Activated CD4-positive, alpha-beta T cell treated with anti-CD3 and anti-CD28 coated beads for 4 hours (primary cell): ENCODE data around the gene IQCH.

Experiments
- DNase-seq, 2 donors: peaks; one replicate each; pipeline ENCODE4 v3.0.0-alpha.2; 2020

The IQCH gene

DNA sequence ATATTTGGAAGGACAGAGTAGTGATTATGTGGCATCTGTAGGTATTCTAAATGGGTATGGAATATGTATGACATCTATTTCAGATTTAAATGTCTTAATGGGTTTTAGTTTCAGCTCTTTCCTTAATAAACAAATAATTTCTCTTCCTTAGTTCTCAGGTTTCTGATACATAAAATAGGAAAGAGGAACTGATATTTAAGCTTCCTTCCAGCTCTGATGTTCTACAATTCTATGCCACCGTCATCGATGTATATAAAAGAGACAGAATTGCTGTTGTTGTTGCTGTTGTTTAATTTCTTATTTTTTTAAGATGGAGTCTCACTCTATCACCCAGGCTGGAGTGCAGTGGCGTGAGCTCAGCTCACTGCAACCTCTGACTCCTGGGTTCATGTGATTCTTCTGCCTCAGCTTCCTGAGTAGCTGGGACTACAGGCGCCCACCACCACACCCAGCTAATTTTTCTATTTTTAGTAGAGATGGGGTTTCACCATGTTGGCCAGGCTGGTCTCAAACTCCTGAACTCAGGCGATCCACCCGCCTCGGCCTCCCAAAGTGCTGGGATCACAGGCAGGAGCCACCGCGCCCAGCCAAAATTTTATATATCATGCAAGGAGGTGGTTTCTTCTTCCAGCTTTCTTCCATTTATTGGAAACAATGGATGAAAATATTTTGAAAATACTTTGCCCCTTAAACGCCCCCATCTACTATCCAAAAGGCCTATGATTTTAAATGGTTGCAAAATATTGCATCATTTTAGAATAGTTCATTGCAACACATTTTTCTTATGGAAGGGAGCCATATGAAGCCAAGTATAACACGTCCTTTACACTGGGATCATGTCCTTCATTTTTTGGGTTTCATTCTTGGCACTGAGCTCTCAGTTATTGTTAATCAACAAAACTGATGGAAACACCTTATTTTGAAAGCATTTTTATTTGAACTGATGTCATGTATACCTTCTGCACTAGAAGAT, 252.5 kb downstream of the IQCH start:
- no peak for DNase-seq

- DNase-seq: no peak
Observed at GRCh38 chr15:67508407-67508806, 253.8 kb downstream of the IQCH start.

DNA sequence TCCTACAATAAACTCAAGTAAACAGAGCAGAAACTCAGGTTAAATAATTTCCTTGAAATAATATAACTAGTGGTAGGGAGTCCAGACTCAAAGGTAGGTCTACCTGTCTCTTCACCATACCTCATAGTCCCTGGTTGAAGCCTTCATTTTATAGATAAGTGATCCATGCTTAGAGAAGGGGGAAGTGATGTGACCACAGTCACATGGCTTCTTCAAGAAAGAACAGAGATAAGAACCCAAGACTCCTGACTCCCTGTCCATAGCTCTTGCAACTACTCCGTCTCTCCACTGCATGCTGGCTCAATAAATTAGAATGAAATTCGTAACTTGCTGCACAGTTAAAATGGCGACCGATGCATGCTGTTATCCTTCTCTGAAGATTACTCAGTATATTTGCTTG, 255.3 kb downstream of the IQCH start:
- no peak for DNase-seq

DNA sequence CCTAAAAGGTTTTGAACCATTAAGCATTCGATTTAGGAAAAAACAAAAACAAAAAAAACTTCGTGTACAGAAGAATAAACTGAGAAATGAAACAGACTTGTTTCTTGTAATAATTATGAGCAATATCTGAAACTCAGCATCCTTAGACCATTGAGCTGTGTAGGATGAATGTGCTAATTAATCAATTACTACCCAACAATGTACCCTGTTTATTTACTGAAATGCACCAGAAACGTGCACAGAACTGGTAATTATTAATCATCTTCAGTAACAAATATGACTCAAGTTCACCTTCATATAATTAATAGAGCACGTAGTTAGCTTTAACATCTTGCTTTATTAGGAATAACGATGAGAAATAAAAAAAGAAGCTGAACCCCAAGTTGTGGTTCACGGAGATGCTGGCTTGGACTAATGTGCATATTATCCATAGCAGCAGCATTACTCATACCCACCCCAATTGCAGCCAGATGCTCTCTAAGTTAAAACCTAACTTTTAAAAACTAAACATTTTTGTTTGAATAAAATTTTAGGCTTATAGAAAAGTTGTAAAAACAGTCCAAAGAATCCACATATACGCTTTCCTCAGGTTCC, 256.1 kb downstream of the IQCH start:
- no peak for DNase-seq

DNA sequence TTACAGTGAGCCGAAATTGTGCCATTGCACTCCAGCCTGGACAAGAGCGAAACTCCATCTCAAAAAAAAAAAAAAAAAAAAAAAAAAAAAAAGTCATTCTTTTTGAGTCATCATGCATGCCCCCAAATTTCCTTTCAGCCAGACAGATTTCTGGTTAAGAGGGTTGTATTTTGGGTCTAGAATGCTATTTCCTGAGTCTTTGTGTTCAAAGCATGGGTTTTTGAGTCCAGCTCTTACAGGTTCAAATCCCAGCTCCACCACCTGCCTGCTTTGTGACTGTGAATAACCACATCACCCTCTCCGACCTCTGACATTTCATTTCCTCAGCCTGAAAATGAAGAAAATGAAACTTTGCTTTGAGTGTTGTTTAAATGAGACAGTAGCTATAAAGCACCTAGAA, 257.0 kb downstream of the IQCH start:
- no peak for DNase-seq

DNA sequence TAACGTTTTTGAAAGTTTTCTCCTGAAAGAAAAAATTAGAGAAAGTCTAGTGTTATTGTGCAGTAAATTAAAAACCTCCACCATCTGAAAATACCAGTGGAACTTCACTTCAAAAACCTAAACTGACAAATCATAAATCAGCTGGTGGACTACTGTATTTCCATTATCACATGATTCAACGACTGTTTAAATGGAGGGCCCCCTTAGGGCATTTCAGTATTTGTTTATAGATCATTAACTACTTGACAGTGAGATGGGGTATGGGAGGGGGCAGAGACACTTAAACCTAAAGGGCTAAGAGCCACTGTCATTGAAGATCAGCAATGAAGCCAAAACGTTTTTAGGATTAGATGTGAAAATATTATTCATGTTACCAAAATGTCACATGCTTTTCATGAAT, 257.6 kb downstream of the IQCH start:
- no peak for DNase-seq

DNA sequence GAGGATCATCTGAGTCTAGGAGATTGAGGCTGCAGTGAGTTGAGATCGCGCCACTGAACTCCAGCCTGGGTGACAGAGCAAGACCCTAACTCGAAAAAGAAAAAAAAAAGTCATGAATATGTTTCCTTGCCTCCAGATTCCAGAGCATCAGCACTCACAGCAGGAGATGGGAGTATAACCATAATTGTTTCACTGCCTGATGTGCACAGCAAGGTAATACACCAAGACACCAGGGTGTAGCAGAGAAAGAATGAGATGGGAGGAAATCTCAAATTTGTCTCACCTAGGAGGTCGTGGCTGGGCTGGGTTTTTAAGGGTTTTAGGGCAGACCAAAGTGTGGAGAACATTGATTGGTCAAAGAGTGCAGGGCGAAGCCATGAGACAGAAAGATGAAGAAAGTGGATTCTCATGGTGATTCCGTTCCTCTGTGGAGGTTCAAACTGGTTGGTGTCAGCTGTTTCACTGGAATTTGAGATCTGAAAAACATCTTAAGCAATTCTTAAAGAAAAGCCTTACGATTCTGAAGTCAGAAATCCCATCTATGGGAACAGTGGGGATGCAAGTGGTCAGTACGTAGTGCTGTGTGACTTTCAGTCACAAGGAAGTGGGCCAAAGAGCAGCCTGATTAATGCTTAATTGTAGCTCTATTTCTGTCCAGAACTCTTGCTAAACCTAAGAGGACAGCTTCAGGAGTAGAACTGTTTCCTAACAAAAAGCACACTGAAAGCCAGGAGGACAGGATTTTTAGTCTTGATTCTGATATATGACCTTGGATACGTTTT, 258.5 kb downstream of the IQCH start:
- no peak for DNase-seq

DNA sequence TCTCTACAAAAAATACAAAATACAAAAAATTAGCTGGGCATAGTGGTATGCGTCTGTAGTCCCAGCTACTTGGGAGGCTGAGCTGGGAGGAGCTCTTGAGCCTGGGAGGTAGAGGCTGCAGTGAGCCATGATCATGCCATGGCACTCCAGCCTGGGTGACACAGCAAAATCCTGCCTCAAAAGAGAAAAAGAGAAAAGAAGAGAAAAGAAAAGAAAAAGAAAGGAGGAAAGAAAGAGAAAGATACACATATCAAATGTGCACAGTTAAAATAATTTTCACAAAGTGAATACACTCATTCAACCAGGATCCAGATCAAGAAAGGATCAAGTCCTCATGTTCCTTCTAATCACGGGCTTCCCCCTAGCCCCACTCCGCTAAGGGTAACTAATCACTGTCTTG, 260.5 kb downstream of the IQCH start:
- DNase-seq: no peak

DNA sequence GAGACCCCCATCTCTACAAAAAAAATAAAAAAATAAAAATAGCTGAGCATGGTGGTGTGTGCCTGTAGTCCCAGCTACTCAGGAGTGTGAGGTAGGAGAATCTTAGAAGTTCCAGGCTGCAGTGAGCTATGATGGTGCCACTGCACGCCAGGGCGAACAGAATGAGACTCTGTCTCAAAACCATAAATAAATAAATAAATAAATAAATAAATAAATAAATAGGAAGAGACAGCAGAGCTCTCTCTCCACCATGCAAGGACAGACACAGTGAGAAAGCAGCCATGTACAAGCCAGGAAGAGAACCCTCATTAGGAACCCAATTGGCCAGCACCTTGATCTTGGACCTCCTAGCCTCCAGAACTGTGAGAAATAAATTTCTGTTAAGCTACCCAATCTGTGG, 261.0 kb downstream of the IQCH start:
- DNase-seq: no peak

GRCh38 chr15:67520321-67521028, 265.9 kb downstream of the IQCH start:
- no peak for DNase-seq

DNA sequence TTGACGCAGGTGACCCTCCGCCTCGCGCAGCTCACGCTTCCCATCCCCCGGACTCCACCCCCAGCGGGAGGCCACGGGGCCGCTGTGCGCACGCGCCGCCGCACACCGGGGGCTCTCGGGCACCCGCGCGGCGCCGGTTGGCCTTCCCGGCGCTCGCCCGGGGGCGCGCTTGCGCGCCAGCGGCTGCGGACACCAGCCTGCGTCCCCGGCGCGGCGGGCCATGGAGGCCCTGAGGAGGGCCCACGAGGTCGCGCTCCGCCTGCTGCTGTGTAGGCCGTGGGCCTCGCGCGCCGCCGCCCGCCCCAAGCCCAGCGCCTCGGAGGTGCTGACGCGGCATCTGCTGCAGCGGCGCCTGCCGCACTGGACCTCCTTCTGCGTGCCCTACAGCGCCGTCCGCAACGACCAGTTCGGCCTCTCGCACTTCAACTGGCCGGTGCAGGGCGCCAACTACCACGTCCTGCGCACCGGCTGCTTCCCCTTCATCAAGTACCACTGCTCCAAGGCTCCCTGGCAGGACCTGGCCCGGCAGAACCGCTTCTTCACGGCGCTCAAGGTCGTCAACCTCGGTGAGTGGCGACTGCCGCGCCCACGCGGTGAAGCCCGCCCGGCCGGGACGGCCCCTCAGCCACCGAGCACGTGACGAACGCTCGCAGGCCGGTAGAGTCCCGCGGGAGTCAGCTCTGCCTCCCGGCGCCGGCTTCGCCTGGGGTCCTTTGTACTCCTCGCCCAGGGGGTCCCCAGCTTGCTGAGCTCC, 266.6 kb downstream of the IQCH start, which contains the start of gene C15orf61:
Gene C15orf61, plus strand, starts transcription at position 103 of the 754 bp plus-strand sequence. Its CDS starts 118 bp downstream, at position 221.
- DNase-seq: peak; percentile 80 to 82

DNA sequence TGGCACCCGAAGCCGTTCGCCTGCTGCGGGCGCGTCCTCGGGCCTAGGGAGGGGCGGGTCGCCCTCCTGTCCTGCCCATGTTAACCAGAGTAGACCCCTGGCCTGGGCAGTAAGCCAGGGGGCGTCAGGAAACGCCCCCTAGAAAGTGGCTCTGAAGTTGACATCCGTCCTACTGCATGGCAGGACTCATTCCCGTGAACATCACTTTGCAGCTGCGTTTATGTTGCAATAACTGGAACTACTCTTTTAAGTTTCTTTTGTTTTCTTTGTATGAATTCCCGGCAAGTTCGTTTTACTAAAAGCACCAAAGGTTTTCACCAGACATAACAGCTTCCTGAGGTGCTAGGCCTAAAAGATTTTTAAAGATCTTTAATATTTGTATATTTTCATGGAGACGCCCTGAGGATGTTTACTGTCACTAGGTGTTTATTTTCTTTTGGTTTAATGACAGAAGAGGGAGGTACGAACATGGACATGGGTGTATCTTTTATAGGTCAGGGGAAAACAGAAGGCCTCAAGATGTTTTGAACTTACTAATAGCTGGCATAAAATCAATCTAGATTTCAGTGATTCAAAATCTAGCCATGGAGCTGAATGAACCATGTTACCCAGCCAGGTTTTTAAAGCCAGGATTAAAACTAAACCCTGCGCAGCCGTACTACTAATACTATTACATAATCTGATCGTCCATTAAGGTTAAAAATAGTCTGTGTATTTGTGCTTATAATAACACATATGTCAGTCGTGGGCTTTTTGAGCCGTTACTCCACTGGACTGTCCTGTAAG, 267.4 kb downstream of the IQCH start:
- DNase-seq: no peak

DNA sequence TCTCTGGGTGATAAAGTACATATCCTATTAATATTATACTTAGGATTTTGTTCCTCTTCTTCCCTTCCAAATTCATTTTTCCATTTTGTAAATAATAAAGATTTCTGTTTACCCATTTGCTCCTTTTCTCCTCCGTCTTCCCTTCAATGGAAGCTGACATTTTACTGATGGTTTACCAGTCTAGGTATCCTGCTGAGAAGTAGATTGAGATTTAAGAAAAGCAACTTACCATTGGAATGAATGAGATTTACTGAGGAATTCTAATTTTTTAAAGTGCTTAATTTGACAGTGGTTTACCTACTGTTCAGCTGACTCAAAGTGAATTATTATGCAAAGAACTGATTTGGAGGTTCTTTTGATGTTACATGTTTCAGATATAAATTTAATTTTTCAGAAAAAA, 268.7 kb downstream of the IQCH start:
- DNase-seq: no peak

GRCh38 chr15:67524235-67524634, 269.6 kb downstream of the IQCH start:
- no peak for DNase-seq

- no peak for DNase-seq
Observed at GRCh38 chr15:67528513-67528912, 273.9 kb downstream of the IQCH start.

DNA sequence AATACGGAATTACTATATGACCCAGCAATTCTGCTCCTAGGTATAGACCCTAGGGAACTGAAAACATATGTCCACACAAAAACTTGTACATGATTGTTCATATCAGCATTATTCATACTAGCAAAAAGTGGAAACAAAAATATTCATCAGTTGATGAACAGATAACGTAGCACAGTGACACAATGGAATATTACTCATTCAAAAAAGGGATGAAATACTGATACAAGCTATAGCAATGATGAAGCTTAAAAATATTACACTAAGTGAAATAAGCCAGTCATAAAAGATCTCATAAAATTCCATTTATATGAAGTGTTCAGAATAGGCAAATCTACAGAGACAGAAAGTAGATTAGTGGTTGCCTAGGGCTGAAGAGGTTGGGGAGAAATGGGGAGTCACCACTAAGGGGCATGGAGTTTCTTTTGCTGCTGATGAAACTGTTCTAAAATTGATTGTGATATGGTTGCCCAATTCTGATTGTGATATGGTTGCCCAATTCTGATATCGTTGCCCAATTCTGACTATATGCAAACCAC, 276.9 kb downstream of the IQCH start:
- DNase-seq: no peak

DNA sequence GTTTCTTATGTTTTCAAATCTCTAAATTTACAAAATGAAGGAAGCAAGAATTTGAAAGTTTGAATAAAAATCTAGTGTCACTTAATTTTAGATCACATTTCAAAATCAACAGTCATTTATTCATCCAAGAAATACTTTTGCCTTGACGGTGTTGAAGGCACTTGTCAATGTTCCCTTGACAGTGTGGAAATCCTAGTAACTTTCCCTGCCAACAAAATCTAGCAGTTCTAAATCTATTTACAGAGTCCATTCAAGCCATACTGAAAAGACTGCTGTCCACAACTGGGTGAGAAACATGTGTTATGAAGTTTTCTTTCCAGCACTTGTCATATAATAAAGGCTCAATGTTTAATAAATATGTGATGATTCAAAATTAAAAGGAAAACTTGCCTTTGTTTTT, 279.3 kb downstream of the IQCH start:
- DNase-seq: no peak

DNA sequence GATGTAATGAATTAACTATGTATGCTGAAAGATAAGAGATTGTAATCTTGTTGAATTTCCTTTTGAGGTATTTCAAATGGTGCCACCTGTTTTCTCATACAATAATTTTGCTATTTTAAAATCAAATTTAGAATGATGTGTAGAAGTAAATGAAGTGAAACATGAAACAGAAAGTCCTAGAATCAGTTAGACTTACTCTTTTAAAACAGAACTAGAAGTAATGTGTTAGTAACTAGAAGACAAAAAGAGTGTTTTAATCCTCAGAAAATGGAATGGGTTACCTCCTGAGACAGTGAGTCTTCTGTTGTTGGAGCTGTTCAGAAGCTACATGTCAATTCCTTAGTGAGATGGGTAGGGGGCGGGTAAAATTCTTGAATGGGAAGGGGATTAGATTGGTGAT, 279.8 kb downstream of the IQCH start:
- no peak for DNase-seq

DNA sequence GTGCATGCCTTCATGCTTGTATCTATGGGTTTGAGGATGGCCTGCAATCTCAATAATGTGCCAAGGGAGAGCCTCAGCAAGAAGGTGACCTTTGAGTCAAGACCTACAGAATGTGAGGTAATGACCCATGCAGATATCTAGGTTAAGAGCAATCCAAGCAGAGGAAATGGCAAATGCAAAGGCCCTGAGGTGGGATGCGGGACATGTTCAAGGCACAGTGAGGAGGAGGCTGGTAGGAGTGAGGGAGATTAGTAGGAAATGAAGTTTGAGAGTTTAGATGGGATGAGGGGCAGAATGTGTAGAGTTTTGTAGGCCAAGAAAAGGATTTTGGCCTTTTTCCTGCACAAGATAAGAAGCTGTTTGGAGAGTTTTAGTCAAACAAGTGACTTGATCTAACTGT, 283.2 kb downstream of the IQCH start:
- DNase-seq: no peak

DNA sequence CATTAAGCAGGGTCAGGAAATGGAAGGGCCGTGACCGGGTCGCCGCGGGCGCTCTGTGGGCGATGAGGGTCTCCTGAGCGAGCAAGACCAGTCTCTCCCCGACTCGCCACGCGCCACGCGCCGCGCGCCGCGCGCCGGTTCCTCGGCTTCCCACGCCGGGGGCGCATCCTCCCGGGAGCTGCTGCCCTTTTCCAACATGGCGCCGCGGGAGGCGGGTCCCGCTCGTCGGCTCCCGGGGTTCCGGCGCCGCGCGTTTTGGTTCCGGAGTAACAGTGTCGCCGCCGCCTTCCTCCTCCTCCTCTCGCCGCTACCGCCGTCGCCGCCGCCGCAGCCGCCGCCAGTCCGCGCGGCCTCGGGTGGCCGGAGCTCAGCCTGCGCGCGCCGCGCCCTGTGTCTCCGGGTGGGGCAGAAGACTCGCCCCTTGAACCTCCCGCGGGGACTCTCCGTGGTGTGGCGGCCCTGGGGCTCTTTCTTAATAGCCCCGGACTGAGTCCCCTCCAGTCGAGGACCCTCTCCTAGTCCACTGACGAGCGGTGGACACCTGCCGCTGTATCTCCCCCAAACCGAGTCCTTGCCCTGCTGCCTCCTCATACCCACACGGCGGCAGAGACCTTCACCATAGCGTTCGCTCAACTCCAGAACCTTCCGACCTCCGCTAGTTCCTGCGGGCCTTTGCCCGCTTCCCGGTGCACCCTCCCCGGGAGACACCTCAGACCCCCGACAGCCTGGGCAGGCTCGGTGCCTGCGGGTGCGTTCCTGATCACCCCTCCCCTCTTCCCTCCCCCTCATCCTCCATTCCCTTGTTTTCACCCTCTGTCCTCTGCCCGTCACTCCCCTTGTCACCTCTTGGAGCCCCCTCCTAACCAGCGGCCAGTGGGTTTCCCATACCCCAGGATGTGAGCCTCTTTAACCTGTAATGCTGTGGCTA, 288.1 kb downstream of the IQCH start, which contains the start of gene MAP2K5:
Gene MAP2K5, plus strand, starts transcription at position 284 of the 928 bp plus-strand sequence. Its CDS starts 633 bp downstream, at position 917.
- DNase-seq: peak; percentile 80
